GM19455 (cell line): ENCODE results near the gene FARP2.
"Not testable (repeated sequence)": the region's sequence is repeated elsewhere in the genome, so short reads cannot be mapped to it uniquely, and the experiment has no call there.

ENCODE experiments used
- ATAC-seq: cut with Tn5 transposase; IDR thresholded peaks from one replicate; pipeline ENCODE4 v1.9.1; 2021; ENCODE audit not compliant: unreplicated experiment

Gene FARP2

DNA sequence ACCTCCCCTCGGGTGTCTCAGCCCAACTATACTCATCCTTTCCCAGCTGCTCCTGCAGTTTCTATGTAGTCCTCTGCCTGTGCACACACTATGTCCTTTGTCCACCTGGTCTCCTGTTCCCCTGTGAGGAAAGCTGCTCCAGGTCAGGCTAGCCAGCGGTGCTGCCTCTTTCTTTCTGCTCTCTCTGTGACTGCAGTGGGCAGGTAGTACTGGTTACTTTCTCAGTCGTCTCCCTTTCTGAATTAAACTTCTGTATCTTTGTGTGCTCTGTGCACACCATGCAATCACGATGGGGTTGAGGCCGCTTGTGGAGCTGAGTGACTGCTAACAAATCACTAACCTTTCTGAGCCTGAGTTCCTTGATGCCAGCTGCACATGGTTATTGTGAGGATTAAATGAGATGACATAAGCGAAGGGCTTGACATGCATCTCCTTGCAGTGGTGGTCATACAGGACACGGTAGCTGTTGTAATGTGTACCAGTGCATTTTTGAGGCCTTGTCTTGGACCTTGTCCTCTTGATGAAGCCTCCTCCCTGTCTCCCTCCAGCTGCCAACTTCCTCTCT, 3.5 kb downstream of the FARP2 start:
- ATAC-seq = no peak

DNA sequence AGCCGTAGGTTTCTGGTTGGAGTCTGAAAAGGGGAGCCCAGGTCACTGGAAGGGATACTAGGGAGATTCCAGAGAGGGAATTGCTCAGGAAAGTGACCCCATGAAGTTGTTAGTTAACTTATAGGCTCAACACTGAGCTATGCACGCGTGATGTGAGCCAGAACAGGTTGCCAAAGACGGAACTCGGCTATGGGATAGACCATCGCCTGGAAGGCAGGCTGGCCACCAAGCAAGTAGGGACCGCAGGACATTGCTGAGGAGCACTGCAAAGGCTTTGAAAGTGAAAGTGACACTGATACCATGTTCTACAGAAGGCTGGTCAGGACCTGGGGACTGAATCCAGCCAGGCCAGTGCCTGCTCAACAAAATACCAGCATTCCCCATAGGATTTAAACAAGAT, 7.3 kb downstream of the FARP2 start:
- no peak for ATAC-seq

DNA sequence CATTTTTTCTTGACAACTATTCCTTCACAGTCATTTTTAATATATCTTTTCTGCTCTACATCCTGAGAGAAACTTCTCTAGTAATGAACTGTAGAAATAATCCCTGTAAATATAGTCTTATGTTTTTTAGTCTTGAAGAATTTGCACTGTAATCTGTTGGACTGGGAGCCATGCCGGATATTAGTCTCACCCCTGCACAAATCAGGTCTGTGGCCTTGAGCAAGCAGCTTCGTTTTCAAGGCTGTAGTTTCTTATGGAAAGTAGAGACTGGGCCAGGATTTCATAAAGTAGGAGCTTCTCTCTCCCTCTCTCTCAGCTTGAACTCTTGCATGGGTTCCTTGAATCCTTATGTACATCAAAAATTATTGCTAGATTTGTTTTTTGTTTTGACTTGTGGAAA, 8.7 kb downstream of the FARP2 start:
- ATAC-seq = no peak

DNA sequence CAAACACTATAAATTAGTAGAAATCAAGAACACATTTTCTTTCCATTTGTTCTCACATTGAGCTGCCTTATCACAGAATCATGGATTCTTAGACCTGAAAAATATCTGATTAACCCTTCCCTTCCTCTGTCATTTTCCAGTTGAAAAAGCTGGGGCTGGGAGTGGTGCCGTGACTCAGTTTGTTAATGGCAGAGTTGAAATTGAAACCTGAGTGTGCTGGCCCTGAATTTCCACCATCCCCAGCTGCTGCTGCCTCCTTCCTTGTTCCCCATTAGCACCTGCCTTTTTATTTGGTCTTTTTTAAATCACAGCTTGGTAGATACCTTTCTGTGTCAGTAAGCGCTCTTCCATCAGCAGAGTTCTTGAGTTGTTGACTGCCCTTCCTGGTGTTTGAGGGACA, 10.6 kb downstream of the FARP2 start:
- ATAC-seq = no peak

DNA sequence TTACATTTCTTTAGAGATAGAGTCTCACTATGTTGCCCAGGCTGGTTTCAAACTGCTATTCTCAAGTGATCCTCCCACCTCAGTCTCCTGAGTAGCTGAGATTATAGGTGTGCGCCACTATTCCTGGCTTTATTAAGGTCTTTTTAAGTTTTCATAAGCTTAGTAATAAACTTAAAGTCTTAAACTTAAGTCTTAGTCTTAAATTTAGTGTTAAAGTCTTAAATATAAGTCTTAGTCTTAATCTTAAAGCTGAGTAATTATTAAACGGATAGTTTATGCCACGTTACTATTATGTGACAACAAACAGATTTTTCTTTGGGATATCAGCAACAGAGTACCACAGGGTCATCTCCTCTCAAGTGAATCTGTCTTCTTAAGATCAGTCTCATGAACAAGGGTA, 12.6 kb downstream of the FARP2 start:
- no peak for ATAC-seq

DNA sequence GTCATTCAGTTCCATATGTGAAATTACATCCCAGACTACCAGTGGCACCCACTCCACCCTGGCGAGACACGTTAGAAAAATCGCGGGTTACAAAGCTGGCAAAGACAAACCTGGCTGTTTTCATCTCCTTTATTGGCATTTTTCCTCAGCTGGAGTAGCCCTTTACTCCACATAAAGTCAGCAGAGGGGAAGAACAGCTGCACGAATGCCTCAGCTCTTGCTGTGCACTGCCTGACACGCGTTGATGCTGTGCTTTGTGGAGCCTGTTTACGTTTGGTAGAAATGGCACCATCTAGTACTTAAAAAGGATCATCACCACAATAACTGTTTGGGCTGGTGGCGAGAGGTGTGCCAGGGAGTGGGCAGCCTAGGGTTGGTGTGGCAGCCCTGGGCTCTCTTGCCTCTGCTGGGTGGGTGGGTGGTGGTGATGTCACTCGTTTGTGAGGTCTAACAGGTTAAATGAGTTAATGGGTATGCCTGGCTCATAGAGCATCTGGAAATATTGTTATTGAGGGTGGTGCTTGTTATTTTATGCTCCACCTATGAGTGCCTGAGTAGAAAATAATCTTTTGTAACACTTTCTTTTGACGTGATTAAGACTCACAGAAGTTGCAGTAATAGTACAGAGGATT, 16.4 kb downstream of the FARP2 start:
- ATAC-seq = no peak

DNA sequence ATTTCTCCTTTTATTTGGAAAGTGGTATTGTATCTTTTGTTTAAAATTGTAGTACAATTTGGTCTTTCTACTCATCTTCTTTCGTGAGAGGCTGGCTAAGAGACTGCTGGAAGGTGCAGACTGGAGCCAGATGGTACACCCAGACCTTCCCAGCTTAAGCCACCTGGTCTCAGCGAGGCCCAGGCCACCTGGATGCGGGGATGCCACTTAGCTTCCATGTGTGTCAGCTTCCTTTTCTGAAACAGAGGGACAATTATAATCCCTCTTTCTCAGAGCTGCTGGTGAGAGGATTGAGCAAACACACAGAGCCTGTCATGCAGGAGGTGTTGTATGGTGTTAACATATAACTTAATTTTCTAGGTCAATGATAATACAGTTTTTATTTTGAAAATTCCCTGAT, 17.4 kb downstream of the FARP2 start:
- no peak for ATAC-seq

DNA sequence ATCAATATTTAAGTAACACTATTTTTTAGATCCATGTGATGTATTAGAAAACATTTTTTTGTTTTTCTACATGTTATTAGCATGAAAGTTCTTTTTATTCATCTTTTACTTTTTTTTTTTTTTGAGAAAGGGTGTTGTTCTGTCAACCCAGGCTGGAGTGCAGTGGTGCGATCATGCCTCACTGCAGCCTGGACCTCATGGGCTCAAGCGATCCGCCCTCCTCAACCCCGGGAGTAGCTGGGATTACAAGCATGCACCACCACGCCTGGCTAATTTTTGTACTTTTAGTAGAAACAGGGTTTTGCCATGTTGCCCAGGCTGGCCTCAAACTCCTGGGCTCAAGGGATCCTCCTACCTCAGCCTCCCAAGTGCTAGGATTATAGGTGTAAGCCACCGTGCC, 17.8 kb downstream of the FARP2 start:
- ATAC-seq = not testable (repeated sequence)

DNA sequence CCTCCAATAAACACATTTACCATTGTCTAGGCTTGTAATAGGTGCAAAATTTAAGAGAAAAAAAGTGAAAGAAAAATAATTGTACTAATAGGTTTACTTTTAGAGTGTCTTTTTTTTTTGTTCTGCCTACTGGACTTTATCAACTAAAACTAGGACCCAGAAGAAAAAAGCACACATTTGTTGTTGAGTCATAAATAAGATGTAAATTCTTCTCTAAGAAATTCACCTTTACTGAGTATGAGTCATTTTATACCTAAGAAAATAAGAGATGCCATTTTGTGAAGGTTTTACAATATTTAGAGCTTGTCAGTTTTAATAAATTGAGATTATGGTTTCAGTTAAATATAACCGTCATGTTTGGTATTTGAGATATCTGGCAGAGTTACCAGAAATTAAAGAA, 19.2 kb downstream of the FARP2 start:
- no peak for ATAC-seq

DNA sequence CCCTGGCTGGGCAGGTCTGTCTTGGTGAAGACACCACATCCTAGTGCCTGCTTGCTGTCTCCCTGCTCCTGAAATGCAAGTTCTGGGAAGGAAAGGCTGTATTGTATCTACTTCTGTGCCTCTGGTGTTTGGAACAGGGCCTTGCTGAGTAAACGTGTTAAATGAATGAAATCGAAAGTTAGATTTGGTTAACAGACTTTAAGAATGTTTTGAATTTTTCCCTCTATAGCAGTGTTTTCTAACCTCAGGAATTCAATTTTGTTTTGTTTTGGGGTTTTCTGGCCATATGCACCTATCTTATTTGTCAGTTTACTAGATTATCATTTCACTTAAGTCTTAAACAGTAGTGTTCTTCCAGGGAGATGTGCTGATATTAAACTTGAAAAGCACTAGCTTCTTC, 20.7 kb downstream of the FARP2 start:
- no peak for ATAC-seq

DNA sequence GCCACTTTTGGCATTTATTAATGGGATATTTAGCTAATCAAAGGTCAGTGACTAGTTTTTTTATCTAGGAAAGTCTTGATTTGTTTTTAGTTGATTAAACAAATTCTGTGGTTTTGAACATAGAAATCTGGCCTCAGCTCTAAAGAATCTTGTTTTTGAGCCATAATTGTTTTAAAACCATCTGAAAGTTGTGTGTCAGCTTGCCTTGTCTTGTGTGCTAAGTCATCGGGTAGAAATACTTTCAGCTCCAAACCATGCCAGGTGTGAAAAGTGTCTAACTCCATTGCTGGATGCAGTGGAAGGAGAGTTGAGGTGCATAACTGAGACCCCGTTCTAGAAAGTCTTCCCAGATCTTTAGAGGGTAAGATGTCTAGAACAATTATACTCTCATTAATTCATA, 22.7 kb downstream of the FARP2 start:
- no peak for ATAC-seq

DNA sequence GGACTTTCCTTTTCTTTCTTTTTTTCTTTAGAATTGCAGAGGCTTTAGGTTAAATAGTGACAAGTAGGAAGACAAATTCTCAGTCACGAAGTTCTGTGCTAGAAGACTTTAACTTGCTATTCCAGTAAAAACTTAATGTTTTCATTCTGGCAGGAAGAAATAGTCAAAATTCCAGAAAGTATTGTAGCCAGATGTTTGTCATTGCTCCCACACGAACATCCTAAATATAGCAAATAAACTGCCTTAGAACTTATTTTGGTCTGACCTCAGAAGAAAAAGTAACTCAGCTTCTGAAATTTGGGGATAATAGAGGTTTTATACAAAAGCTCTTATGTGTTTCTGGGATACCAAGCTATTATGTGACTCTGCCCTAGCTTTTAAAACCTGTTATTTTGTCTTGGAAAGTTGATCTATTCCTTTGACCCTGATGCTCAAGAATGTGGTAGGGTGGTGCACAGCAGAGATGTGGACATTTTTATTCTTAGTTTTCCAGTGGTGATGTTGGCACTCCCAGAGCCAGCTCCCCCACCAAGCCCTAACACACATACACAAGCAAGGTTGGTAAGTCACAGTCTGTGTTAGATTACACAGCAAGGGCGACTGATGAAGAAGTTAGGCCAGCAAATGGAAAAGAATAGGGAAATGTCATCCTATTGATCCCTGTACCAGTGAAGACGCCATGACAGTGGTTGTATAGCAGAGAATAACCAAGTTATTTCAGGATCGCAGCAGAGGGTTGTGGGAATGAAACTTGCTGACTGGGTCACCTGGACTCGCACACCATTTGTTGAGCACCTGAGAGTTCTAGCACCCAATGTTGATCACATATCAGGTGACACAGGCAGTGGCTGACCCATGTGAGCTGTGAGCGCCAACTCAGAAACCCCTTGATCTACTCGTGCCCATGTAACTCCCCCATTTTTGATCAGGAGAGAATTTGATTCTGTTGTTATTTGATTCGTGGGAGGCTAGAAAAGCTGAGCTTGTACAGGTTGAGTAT, 23.7 kb downstream of the FARP2 start:
- no peak for ATAC-seq

DNA sequence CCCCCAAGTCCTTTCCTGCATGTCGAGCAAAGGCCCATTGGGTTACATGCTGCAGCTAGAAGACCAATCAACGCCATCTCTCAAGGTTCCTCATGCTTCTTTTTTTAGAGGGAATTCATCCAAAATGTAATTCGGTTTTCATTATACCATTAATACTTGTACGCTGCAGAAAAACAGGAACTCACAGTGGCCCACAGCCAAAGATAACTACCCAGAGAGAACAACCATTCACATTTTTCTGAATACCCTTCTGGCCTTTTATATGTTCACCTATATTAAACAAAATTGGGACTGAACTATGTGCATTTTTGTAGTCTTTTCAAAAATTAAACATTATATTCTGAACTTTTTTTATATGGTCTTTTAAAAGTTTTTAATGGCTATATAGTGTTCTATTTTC, 25.8 kb downstream of the FARP2 start:
- ATAC-seq = no peak

DNA sequence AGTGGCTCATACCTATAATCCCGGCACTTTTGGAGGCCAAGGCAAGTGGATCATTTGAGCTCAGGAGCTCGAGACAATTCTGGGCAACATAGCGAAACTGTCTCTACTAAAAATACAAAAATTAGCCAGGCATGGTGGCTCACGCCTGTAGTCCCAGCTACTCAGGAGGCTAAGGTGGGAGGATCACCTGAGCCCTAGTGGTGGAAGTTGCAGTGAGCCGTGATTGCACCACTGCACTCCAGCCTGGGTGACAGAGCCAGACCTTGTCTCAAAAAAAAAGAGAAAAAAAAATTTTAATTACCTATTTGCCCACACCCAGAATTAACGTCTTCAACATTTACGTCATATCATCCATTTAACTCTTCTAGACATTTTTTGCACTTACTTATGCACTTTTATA, 29.4 kb downstream of the FARP2 start:
- ATAC-seq = not testable (repeated sequence)

DNA sequence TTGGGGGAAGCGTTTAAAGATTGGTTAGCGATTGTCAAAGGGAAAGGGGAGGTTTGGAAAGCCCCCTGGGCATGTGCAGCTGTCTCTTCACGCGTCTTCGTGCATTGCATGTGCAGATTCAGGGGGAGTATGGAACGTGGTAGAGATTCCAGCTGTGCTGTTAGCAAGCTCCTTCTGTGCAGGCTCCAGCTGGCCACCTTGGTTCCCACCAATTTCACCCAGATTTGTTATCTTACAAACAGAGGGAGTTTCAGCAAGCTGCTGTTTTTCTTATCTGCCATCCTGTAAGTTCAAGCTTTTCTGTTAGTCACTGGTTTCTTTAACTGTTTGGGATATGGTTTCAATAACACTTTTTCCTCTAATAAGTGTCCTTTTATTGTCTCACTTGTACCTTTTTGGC, 30.4 kb downstream of the FARP2 start:
- ATAC-seq = no peak

DNA sequence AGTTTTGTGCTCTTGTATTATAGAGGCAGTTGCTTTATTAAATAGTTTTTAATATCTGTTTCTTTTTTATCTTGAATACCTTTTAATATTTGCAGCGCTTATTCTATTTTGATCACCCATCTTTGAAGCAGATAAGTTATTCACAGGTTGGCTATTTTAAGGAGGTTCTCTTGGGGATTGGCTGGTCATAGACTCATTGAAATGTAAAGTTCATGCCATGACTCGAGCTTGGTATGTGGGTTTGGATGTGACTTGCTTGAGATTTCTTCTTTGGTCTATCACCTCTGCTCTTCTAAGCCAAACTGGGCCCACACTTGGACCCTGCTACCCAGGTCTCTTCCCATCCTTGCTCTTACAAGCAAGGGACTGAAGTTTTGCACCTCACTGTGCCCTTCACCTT, 33.6 kb downstream of the FARP2 start:
- no peak for ATAC-seq

DNA sequence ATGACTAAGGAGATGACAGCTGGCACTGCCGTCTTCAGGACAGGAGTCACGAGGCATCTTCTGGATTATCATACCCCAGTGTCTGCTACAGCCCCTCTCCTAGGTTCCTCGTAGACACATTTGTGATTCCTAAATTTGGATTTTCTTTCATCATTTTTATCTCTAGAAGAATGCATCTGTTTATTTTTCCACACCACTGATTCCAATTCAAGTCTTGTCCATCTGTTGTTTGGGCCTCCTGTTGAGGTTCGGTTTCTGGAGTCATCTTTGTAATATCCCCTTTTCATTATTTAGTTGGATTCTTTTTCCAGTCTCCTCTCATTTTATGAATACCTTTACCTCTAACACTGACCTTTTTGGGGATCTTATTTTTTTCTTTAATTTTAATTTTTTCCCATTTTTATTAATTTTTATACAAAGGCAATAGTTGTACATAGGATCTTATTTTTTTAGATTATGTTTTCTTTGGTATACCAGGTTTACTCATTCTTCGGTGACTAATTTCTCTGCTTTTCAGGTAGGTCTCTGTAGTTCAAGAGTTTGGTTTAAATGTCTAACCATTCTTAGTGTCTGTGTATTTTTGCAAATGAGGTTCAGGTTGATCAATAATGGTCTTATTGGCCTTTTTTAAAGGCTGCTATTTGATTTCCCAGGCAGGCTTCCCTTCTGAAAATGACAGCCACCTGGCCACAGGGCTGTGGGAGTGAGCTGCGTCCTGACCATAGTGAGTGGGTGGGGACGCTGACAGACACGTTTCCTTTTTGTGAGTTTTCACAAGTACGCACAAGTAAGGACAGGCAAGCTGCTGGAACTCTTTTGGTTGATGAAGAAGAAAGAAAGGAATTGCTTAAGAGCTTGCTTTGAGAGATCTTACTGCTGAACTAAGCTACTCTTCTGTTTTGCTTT, 34.5 kb downstream of the FARP2 start:
- peak; percentile 65 for ATAC-seq

DNA sequence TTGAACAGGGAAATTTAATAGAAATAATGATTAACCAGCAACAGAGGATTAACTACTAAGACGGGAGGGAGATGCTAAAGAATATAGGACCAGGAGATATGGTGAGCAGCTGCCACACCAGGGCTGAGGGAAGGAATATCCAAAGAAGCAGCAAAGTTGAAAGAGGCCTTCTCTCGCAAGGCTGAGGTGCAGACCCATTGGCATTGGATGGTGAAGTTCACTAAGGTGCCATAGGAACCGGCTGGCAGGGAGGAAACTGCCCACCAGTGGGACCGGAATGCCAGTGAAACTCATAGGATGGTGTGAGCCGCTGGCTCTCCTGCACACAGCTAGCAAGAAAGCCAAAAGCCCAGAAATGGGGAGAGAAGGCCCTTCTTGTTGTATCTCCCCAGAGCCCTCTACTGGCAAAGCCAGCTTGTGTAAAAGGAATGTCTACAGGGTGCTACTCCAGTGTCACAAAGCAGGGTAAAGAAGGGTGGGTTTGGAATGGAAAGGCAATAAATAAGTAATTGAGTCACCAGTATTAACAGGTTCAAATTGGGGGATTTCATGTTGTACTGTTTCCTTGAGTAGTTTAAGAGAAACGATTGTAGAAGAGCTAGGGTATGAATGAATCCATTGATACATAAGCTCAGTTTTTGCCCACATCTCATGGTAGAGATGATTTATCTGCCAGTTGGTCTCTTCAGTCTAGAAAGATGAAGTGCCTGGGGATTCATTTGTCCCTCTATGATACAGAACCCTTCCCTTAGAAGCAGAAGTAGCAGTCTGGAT, 36.0 kb downstream of the FARP2 start:
- no peak for ATAC-seq

DNA sequence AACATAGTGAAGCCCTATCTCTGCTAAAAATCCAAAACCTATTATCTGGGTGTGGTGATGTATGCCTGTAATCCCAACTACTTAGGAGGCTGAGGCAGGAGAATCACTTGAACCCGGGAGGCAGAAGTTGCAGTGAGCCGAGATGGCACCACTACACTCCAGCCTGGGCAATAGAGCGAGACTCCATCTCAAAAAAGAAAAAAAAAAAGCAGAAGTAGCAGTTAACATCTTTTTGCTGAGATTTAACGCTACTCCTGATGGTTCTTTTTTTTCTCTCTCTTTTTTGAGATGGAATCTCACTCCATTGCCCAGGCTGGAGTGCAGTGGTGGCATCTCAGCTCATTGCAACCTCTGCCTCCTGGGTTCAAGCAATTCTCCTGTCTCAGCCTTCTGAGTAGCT, 36.7 kb downstream of the FARP2 start:
- not testable (repeated sequence) for ATAC-seq

DNA sequence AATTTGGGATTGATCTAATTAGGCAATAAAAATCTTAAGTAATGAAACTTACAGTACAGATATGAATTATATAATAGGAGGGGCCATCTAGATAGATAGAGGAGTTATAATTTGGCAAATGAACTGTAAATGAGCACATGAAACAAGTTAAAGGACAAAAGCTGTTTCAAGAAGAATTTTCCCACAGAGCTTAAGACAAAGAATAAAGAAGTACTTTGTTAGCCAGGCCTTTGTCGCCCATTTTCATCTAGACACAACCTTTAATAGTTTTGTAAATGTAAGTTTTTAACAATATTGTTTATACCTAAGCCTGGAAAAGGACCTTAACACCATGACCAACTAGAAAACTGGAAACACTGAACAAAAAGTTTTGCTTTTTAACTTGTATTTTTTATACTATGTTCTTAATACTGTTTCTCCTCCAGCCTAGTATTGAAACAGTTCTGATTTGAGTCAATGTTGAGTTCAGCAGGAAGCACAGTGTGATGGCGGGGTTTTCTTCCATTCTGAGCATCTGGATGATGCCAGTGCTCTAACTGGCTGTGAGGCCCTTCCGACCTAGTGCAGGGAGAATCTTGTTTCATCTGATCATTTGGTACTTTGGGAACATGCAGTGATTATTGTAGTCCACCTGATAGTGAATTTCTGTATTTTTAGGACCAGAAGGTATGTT, 37.6 kb downstream of the FARP2 start:
- no peak for ATAC-seq
